Gastrocnemius medialis (tissue), 4 donors: ENCODE measurements around the gene LIPA. TPM values are rescaled to one million over a fixed set of nuclear protein-coding genes. Genes with fewer than 3 reads are reported as not detected.
"Not testable (repeated sequence)": the region's sequence is repeated elsewhere in the genome, so short reads cannot be mapped to it uniquely, and the experiment has no call there.

Source experiments
- ATAC-seq, 2 donors: fragments of 150-250 bp; one replicate each; pipeline ENCODE4 v1.9.1; 2016
- DNase-seq, 2 donors: peaks; one replicate each; pipeline ENCODE4 v3.0.0-alpha.2; 2019
- H3K27ac ChIP-seq, 4 donors: fragments of 200-600 bp; sonication (generic); 1 replicate in 1 of 4; 2 replicates in 3 of 4; pipeline ENCODE4 v1.5.1; 2016 to 2018; ENCODE audit warnings: mild to moderate bottlenecking in 2 of 4, moderate library complexity in 1 of 4
- H3K27me3 ChIP-seq, 3 donors: fragments of 200-600 bp; sonication (generic) in 2 of 3; 1 replicate in 1 of 3; 2 replicates in 2 of 3; pipeline versions ENCODE4 v1.5.1 to v1.6.0; 2016 to 2019; ENCODE audit warnings: mild to moderate bottlenecking in 1 of 3, moderate library complexity in 1 of 3
- H3K36me3 ChIP-seq, 2 donors: fragments of 200-600 bp; sonication (generic) in 1 of 2; one replicate each; pipeline ENCODE4 v1.5.1; 2017 to 2018
- H3K4me1 ChIP-seq, 2 donors: fragments of 200-600 bp; sonication (generic) in 1 of 2; one replicate each; pipeline ENCODE4 v1.5.1; 2016 to 2017; ENCODE audit warnings: mild to moderate bottlenecking in 2 of 2
- H3K4me3 ChIP-seq, 4 donors: fragments of 200-600 bp; sonication (generic) in 3 of 4; 1 replicate in 1 of 4; 2 replicates in 3 of 4; pipeline ENCODE4 v1.5.1; 2016 to 2019; ENCODE audit warnings: mild to moderate bottlenecking in 2 of 4
- H3K9me3 ChIP-seq, 3 donors: fragments of 200-600 bp; sonication (generic) in 2 of 3; 1 replicate in 1 of 3; 2 replicates in 2 of 3; pipeline ENCODE4 v1.5.1; 2016 to 2019
- CTCF ChIP-seq, 5 experiments: fragments of 450-650 bp in 3 of 5; fragments of 200-600 bp in 2 of 5; sonication (generic) in 2 of 5; IDR thresholded peaks in 4 of 5; conservative IDR thresholded peaks in 1 of 5; 1 replicate in 4 of 5; 2 replicates in 1 of 5; pipeline ENCODE4 v1.5.1; 2016 to 2019; ENCODE audit warnings: antibody characterized with exemption in 5 of 5, mild to moderate bottlenecking in 3 of 5, moderate library complexity in 3 of 5
- POLR2A ChIP-seq, 2 donors: fragments of 450-650 bp; IDR thresholded peaks; one replicate each; pipeline ENCODE4 v1.6.1; 2017; ENCODE audit warnings: antibody characterized with exemption in 2 of 2, mild to moderate bottlenecking in 2 of 2, moderate library complexity in 2 of 2
- in situ Hi-C, 4 donors: fragments of 200-750 bp; cut with MboI; loops; one replicate each; pipeline versions ENCODE4 v1.15.0 to v1.8.0; 2017; ENCODE audit warnings: low sequenced_read_pairs in 4 of 4
- intact Hi-C: fragments of 100-400 bp; cut with DNase I; formaldehyde crosslinking; loops from one replicate; pipeline ENCODE4 v1.15.1; 2023; ENCODE audit warnings: low total_unique reads
- total RNA-seq, 4 donors: library from RNA; depleted of rRNA; stranded (reverse); fragments of >200 nt; gene quantifications; one replicate each; pipeline versions ENCODE4 v1.1.0 to v1.2.3, GENCODE V29; 2016

LIPA gene
- total RNA-seq, 4 donors from 2014 or later: 7.7 to 11.4 (median 9.3) TPM

- intact Hi-C loops (no loop called here), in situ Hi-C loops (loop anchor here in 2 of 4 donors (25.0 kb wide), 1 partner anchor 364 kb away; no protein-coding TSS in a partner anchor)
- no peak for DNase-seq
Observed at GRCh38 chr10:89201345-89202032, 50.1 kb downstream of the LIPA start.

GRCh38 chr10:89197473-89197872 is 54.1 kb downstream of the LIPA start:
- intact Hi-C loops: no loop called here
- no peaks in the 10 kb centered on the region for H3K36me3 ChIP-seq
- no peaks in the 10 kb centered on the region for H3K9me3 ChIP-seq
- H3K27ac ChIP-seq: no peak overlapping the region
- ATAC-seq (no peak), DNase-seq (no peak)
- in situ Hi-C loops: no loop called here
- no peaks in the 10 kb centered on the region for H3K27me3 ChIP-seq
- no peak overlapping the region for H3K4me3 ChIP-seq
- TF ChIP-seq CTCF (IDR thresholded peaks at IDR 0.05 in 4 of 5, conservative IDR thresholded peaks at IDR 0.05 in 1 of 5): no peak
- no peak for TF ChIP-seq POLR2A (IDR thresholded peaks at IDR 0.05)
- H3K4me1 ChIP-seq: no peaks in the 10 kb centered on the region

More at GRCh38 chr10:89201345-89202032, 50.1 kb downstream of the LIPA start:
- Histone ChIP-seq H3K27me3 (peaks cover 4 to 13% (median 11%) of the 10 kb centered on the region in 3 donors), H3K4me1 (peaks cover 0 to 2% of the 10 kb centered on the region in 2 donors), H3K36me3 (no peaks in the 10 kb centered on the region), H3K4me3 (no peak overlapping the region), H3K9me3 (no peaks in the 10 kb centered on the region), H3K27ac (no peak overlapping the region)
- no peak for TF ChIP-seq POLR2A (IDR thresholded peaks at IDR 0.05)
- no peak for TF ChIP-seq CTCF (IDR thresholded peaks at IDR 0.05 in 4 of 5, conservative IDR thresholded peaks at IDR 0.05 in 1 of 5)
- no peak for ATAC-seq

GRCh38 chr10:89191301-89191700 is 60.3 kb downstream of the LIPA start:
- H3K27me3 ChIP-seq, H3K9me3 ChIP-seq, DNase-seq, ATAC-seq, in situ Hi-C loops, H3K4me1 ChIP-seq, intact Hi-C loops, H3K36me3 ChIP-seq, H3K4me3 ChIP-seq, H3K27ac ChIP-seq: not testable (repeated sequence)

- Histone ChIP-seq H3K27me3 (no peaks in the 10 kb centered on the region), H3K27ac (no peak overlapping the region), H3K9me3 (no peaks in the 10 kb centered on the region), H3K36me3 (no peaks in the 10 kb centered on the region), H3K4me3 (no peak overlapping the region), H3K4me1 (no peaks in the 10 kb centered on the region)
- intact Hi-C loops: no loop called here
- no peak for TF ChIP-seq POLR2A (IDR thresholded peaks at IDR 0.05)
- no peak for TF ChIP-seq CTCF (IDR thresholded peaks at IDR 0.05 in 4 of 5, conservative IDR thresholded peaks at IDR 0.05 in 1 of 5)
- ATAC-seq: no peak
- no peak for DNase-seq
- in situ Hi-C loops: no loop called here
Observed at GRCh38 chr10:89189211-89189734, 62.3 kb downstream of the LIPA start.

- in situ Hi-C loops (no loop called here), intact Hi-C loops (no loop called here)
- ATAC-seq (no peak), DNase-seq (no peak)
- TF ChIP-seq CTCF (IDR thresholded peaks at IDR 0.05 in 4 of 5, conservative IDR thresholded peaks at IDR 0.05 in 1 of 5) (no peak), POLR2A (IDR thresholded peaks at IDR 0.05) (no peak)
- Histone ChIP-seq H3K9me3 (no peaks in the 10 kb centered on the region), H3K27me3 (no peaks in the 10 kb centered on the region), H3K36me3 (no peaks in the 10 kb centered on the region), H3K4me3 (no peak overlapping the region), H3K4me1 (no peaks in the 10 kb centered on the region), H3K27ac (no peak overlapping the region)
Observed at GRCh38 chr10:89185658-89186057, 65.9 kb downstream of the LIPA start.
